ENCODE data around the gene ARHGEF19. TPM values are rescaled to one million over a fixed set of nuclear protein-coding genes. Genes with fewer than 3 reads are reported as not detected.

The ARHGEF19 gene
- total and polyA plus RNA-seq, 9 of the 15 experiments (the other 6 are each of a cell fraction or from before 2014, with no cell fraction given), result 0.73 to 21.0 (median 5.2) TPM

DNA sequence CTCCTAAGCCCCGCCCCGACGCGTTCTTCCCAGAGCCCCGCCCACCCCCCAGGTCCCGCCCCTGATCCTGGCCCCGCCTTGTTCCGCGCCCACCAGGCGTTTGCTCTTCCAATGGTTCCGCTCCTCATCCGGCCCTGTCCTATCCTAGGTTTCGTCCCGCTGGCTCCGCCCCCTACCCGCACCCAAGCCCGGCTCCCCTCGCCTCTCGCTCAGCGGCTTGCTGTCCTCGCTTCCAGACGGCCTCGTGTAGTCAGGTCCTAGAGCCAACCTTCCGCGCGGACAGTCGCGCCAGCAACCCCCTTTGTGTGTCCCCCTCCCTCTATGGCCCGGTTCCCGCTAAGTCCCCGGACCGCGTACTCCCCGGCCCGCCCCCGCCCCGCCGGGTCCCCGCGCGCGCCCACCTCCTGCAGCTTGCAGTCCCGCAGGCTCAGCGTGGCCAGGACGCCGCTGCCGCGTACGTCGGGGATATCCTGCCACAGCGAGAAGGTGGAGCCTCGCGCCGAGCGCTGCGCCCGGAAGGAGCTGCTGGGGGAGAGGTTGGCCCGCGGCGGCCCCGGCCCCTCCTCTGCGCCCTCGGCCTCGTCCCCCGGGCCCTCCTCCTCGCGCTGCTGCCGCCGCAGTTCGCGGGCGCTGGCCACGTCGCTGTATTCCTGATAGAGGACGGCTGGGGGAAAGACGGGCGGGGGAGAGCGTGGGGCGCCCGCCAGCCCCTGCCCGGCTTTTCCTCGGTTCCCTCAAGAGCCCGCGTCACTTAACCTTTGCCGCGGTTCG lies 5.7 kb downstream of the ARHGEF19 start (continued):
- TF ChIP-seq, protein P1, sequence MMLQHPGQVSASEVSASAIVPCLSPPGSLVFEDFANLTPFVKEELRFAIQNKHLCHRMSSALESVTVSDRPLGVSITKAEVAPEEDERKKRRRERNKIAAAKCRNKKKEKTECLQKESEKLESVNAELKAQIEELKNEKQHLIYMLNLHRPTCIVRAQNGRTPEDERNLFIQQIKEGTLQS (IDR thresholded peaks at IDR 0.05), result no peak
- TF ChIP-seq, protein P1 (CRISPR knock-in tag; conservative IDR thresholded peaks at IDR 0.05), result peak; percentile 57
- no peak for TF ChIP-seq ZNF184 (CRISPR knock-in tag; IDR thresholded peaks at IDR 0.05)
- no peak for TF ChIP-seq GABPB2 (CRISPR knock-in tag; conservative IDR thresholded peaks at IDR 0.05)
- TF ChIP-seq, protein P2, sequence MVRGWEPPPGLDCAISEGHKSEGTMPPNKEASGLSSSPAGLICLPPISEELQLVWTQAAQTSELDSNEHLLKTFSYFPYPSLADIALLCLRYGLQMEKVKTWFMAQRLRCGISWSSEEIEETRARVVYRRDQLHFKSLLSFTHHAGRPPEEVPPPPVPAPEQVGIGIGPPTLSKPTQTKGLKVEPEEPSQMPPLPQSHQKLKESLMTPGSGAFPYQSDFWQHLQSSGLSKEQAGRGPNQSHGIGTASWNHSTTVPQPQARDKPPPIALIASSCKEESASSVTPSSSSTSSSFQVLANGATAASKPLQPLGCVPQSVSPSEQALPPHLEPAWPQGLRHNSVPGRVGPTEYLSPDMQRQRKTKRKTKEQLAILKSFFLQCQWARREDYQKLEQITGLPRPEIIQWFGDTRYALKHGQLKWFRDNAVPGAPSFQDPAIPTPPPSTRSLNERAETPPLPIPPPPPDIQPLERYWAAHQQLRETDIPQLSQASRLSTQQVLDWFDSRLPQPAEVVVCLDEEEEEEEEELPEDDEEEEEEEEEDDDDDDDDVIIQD (CRISPR knock-in tag; IDR thresholded peaks at IDR 0.05), result no peak
- no peak for TF ChIP-seq HSF4 (CRISPR knock-in tag; IDR thresholded peaks at IDR 0.05; ENCODE audit: borderline replicate concordance)
- TF ChIP-seq, protein P3, sequence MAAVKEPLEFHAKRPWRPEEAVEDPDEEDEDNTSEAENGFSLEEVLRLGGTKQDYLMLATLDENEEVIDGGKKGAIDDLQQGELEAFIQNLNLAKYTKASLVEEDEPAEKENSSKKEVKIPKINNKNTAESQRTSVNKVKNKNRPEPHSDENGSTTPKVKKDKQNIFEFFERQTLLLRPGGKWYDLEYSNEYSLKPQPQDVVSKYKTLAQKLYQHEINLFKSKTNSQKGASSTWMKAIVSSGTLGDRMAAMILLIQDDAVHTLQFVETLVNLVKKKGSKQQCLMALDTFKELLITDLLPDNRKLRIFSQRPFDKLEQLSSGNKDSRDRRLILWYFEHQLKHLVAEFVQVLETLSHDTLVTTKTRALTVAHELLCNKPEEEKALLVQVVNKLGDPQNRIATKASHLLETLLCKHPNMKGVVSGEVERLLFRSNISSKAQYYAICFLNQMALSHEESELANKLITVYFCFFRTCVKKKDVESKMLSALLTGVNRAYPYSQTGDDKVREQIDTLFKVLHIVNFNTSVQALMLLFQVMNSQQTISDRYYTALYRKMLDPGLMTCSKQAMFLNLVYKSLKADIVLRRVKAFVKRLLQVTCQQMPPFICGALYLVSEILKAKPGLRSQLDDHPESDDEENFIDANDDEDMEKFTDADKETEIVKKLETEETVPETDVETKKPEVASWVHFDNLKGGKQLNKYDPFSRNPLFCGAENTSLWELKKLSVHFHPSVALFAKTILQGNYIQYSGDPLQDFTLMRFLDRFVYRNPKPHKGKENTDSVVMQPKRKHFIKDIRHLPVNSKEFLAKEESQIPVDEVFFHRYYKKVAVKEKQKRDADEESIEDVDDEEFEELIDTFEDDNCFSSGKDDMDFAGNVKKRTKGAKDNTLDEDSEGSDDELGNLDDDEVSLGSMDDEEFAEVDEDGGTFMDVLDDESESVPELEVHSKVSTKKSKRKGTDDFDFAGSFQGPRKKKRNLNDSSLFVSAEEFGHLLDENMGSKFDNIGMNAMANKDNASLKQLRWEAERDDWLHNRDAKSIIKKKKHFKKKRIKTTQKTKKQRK (IDR thresholded peaks at IDR 0.05; ENCODE audit: borderline replicate concordance, low read depth, low read length), result no peak
- TF ChIP-seq, protein P4, sequence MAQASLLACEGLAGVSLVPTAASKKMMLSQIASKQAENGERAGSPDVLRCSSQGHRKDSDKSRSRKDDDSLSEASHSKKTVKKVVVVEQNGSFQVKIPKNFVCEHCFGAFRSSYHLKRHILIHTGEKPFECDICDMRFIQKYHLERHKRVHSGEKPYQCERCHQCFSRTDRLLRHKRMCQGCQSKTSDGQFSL (CRISPR knock-in tag; IDR thresholded peaks at IDR 0.05), result 0 out of 2 replicates have a peak, but pooled peaks have one; percentile 15
- TF ChIP-seq, protein P4 (tag; IDR thresholded peaks at IDR 0.05), result no peak
- peak; percentile 60; the same call in 1 of the 2 replicates for TF ChIP-seq GTF2F1 (IDR thresholded peaks at IDR 0.05; ENCODE audit: low read depth, low read length)
- TF ChIP-seq, protein P5, sequence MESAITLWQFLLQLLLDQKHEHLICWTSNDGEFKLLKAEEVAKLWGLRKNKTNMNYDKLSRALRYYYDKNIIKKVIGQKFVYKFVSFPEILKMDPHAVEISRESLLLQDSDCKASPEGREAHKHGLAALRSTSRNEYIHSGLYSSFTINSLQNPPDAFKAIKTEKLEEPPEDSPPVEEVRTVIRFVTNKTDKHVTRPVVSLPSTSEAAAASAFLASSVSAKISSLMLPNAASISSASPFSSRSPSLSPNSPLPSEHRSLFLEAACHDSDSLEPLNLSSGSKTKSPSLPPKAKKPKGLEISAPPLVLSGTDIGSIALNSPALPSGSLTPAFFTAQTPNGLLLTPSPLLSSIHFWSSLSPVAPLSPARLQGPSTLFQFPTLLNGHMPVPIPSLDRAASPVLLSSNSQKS (CRISPR knock-in tag; IDR thresholded peaks at IDR 0.05), result no peak

Measured in K562 (cell line).